HFFc6 (cell line): Measurements from ENCODE around the gene LIN28B. TPM values are rescaled to one million over a fixed set of nuclear protein-coding genes. Genes with fewer than 3 reads are reported as not detected.

Experiments
- DNase-seq: peaks from one replicate; pipeline ENCODE4 v3.0.0-alpha.2; 2018
- H3K27ac Mint-ChIP-seq: 2 replicates; pipeline ENCODE4 v1.8.0; 2020; ENCODE audit warnings: mild to moderate bottlenecking, mixed read lengths
- H3K27me3 Mint-ChIP-seq: 2 replicates; pipeline ENCODE4 v1.8.0; 2021; ENCODE audit warnings: mild to moderate bottlenecking, moderate library complexity, mixed read lengths; ENCODE audit not compliant: insufficient read depth
- H3K36me3 Mint-ChIP-seq: 2 replicates; pipeline ENCODE4 v1.8.0; 2021; ENCODE audit warnings: low read depth, mixed read lengths
- H3K4me1 Mint-ChIP-seq: 2 replicates; pipeline ENCODE4 v1.8.0; 2020; ENCODE audit warnings: low read depth, mixed read lengths
- H3K4me3 Mint-ChIP-seq: 2 replicates; pipeline ENCODE4 v1.8.0; 2020; ENCODE audit warnings: mild to moderate bottlenecking, moderate library complexity, mixed read lengths
- H3K9me3 Mint-ChIP-seq: 2 replicates; pipeline ENCODE4 v1.8.0; 2020; ENCODE audit warnings: mild to moderate bottlenecking, mixed read lengths
- CTCF ChIP-seq: fragments of 200-600 bp; sonication (generic); IDR thresholded peaks from 2 replicates; pipeline ENCODE4 v1.5.0; 2021; ENCODE audit warnings: antibody characterized with exemption, mild to moderate bottlenecking
- total RNA-seq, 6 experiments: library from RNA; stranded (reverse); fragmentation: NEBNext Ultra II Directional; extraction: Animal tissue kit (Norgen Biotek cat#: 25700); gene quantifications; 2 replicates in 1 of 6; 3 replicates in 5 of 6; pipeline ENCODE4 v1.2.3, GENCODE V29; 2021

The LIN28B gene
- total RNA-seq, 6 experiments from 2014 or later, result not detected

GRCh38 chr6:105014954-105015353 is 58.0 kb downstream of the LIN28B start:
- H3K36me3 Mint-ChIP-seq, result no peaks in the 10 kb centered on the region
- H3K27ac Mint-ChIP-seq, result no peak overlapping the region
- no peak for TF ChIP-seq CTCF
- no peak for DNase-seq
- no peak overlapping the region for H3K4me3 Mint-ChIP-seq
- no peaks in the 10 kb centered on the region for H3K9me3 Mint-ChIP-seq
- H3K4me1 Mint-ChIP-seq, result peaks cover 11% of the 10 kb centered on the region
- peaks cover 5% of the 10 kb centered on the region for H3K27me3 Mint-ChIP-seq

- no peak overlapping the region for H3K27ac Mint-ChIP-seq
- H3K27me3 Mint-ChIP-seq, result peaks cover 5% of the 10 kb centered on the region
- H3K36me3 Mint-ChIP-seq, result no peaks in the 10 kb centered on the region
- H3K9me3 Mint-ChIP-seq, result no peaks in the 10 kb centered on the region
- TF ChIP-seq CTCF, result no peak
- peak; percentile 51 for DNase-seq
- H3K4me3 Mint-ChIP-seq, result peak overlapping the region; percentile 27
- peaks cover 11% of the 10 kb centered on the region for H3K4me1 Mint-ChIP-seq
These were observed 58.6 kb downstream of the LIN28B start for GRCh38 chr6:105015482-105015881.

GRCh38 chr6:105019285-105019684 is 62.4 kb downstream of the LIN28B start:
- no peak overlapping the region for H3K4me3 Mint-ChIP-seq
- H3K27ac Mint-ChIP-seq, result no peak overlapping the region
- no peaks in the 10 kb centered on the region for H3K36me3 Mint-ChIP-seq
- no peak for TF ChIP-seq CTCF
- peaks cover 6% of the 10 kb centered on the region; the same call in 1 of the 2 replicates for H3K27me3 Mint-ChIP-seq
- H3K9me3 Mint-ChIP-seq, result no peaks in the 10 kb centered on the region
- no peak for DNase-seq
- peaks cover 11% of the 10 kb centered on the region for H3K4me1 Mint-ChIP-seq

GRCh38 chr6:105021399-105021798 is 64.5 kb downstream of the LIN28B start:
- H3K9me3 Mint-ChIP-seq, result no peaks in the 10 kb centered on the region
- H3K27ac Mint-ChIP-seq, result no peak overlapping the region
- no peak for TF ChIP-seq CTCF
- H3K4me1 Mint-ChIP-seq, result no peaks in the 10 kb centered on the region
- no peaks in the 10 kb centered on the region for H3K36me3 Mint-ChIP-seq
- no peak overlapping the region for H3K4me3 Mint-ChIP-seq
- no peak for DNase-seq
- H3K27me3 Mint-ChIP-seq, result peaks cover 6% of the 10 kb centered on the region; the same call in 1 of the 2 replicates

- Mint-ChIP-seq H3K4me1 (no peaks in the 10 kb centered on the region), H3K27ac (no peak overlapping the region), H3K36me3 (no peaks in the 10 kb centered on the region), H3K27me3 (peaks cover 5% of the 10 kb centered on the region; the same call in 1 of the 2 replicates), H3K4me3 (no peak overlapping the region), H3K9me3 (no peaks in the 10 kb centered on the region)
- TF ChIP-seq CTCF, result no peak
- DNase-seq, result no peak
These were observed 65.5 kb downstream of the LIN28B start for GRCh38 chr6:105022416-105022815.

- DNase-seq, result no peak
- no peaks in the 10 kb centered on the region for H3K4me1 Mint-ChIP-seq
These were observed 67.9 kb downstream of the LIN28B start for GRCh38 chr6:105024803-105025202.

More at GRCh38 chr6:105024803-105025202, 67.9 kb downstream of the LIN28B start:
- Mint-ChIP-seq H3K36me3 (no peaks in the 10 kb centered on the region), H3K27me3 (peaks cover 3% of the 10 kb centered on the region; the same call in 1 of the 2 replicates), H3K27ac (no peak overlapping the region), H3K4me3 (no peak overlapping the region), H3K9me3 (no peaks in the 10 kb centered on the region)
- no peak for TF ChIP-seq CTCF
